GM12801 (cell line): ENCODE data around the gene UBE2F.

Experiments used
- TF ChIP-seq, protein P1 (sequence below): IDR thresholded peaks from one replicate; pipeline ENCODE4 v1.5.1; 2011; ENCODE audit warnings: control low read depth; ENCODE audit not compliant: insufficient read length; ENCODE audit errors: extremely low read depth

UBE2F gene

DNA sequence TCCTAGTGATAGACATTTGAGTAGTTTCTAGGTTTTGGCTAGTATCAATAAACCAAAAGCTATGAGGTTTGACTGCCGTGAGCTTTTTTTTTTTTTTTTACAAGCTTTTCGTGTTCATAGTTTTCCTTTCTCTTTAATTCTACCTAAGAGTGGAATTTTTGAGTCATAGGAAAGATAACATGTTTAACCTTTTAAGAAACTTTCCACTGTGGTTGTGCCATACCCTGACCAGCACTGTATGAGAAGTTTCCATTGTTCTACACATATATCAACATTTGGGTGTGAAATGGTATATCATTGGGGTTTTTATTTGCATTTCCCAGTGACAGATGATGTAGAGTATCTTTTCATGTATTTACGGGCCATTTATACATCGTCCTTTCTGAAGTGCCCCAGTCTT, 31.7 kb downstream of the UBE2F start:
- TF ChIP-seq, protein P1, sequence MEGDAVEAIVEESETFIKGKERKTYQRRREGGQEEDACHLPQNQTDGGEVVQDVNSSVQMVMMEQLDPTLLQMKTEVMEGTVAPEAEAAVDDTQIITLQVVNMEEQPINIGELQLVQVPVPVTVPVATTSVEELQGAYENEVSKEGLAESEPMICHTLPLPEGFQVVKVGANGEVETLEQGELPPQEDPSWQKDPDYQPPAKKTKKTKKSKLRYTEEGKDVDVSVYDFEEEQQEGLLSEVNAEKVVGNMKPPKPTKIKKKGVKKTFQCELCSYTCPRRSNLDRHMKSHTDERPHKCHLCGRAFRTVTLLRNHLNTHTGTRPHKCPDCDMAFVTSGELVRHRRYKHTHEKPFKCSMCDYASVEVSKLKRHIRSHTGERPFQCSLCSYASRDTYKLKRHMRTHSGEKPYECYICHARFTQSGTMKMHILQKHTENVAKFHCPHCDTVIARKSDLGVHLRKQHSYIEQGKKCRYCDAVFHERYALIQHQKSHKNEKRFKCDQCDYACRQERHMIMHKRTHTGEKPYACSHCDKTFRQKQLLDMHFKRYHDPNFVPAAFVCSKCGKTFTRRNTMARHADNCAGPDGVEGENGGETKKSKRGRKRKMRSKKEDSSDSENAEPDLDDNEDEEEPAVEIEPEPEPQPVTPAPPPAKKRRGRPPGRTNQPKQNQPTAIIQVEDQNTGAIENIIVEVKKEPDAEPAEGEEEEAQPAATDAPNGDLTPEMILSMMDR: no peak

DNA sequence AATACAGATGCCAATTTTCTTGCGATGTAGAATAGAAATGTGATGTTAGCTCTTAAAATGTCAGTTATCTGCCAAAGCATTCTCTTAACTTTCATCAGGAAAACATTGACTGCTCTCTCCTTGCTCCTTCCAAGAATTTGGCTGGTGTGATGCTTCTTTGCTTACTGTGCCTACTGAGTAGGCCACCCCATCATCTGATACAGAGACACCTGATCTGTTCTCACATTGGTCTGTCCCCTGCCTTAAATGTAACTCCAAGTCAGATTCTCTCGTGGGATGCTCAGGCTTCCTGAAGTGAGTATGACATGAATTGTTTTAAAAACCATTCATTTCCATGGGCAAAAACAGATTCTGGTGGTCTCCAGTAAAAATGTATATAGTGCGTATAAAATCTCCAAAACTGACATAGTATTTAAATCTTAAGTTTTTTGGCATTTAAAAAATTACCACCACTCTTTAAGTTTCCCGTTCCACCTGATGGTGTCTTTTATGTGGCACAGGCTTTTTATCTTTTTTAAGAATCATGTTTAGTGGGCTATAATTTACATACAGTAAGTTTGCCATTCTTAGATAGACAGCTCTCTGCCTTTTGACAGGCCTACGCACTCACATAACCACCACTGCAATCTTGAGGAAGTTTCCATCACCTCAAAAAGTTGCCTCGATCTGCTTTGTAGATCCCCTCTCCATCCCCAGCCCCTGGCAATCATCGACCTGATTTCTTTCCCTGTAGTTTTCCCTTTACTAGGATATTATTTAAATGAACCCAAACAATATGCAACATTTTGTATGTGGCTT, 36.6 kb downstream of the UBE2F start:
- TF ChIP-seq, protein P1: no peak

DNA sequence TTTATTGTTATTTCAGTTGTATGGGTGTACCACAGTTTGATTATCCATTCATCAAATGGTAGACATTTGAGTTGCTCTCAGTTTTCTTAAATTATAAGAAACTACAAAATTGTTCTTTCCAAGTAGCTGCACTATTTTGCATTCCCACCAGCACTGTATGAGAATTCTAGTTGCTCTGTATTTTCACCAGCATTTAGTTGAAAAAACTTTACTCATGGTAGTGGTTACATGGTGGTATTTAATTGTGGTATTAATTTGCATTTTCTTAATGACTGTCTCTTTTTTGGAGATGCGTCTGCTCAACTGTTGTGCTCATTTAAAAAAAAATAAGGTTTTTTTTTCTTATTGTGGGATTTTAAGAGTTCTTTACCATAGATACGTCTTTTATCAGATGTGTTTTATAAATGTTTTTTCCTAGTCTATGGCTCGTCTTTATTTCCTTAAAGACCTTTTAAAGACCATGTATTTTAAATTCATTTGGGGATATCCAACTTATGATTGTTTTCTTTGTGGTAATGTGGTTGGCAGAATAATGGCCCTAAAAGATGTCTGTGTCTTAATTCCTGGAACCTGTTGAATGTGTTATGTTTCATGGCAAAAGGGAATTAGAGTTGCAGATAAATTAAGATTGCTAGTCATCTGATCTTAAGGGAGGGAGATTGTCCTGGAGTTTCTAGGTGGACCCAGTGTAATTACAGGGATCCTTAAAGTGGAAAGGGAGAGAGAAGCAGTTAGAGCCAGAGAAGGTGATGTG, 37.4 kb downstream of the UBE2F start:
- TF ChIP-seq, protein P1: no peak

DNA sequence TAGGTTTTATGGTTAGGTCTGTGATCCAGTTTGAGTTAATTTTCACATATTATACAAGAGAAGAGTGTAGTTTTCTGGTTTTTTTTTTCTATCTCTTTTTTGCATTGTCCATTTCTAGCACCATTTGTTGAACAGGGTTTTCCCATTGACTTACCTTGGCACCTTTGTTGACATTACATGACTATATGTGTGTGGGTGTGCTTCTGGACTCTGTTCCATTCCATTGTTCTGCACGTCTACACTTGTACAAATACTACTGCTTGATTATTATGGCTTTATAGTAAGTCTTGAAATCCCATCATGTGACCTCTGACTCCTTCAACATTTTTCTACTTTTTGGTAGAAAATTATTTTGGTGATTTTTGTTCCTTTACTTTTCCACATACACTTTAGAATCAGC, 38.7 kb downstream of the UBE2F start:
- TF ChIP-seq, protein P1: no peak

DNA sequence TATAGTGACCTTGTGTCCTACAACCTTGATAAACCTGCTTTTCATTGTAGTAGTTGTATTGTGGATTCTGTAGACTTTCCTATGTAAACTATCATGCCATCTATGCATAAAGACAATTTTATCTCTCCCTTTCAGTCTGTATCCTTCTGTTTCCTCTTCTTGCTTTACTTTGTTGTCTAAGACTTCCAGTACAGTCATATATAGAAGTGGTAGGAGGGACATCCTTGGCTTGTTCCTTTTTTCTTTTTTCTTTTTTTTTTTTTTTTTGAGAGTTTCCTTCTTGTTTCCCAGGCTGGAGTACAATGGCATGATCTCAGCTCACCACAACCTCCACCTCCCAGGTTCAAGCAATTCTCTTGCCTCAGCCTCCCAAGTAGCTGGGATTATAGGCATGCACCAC, 39.7 kb downstream of the UBE2F start:
- TF ChIP-seq, protein P1: no peak

DNA sequence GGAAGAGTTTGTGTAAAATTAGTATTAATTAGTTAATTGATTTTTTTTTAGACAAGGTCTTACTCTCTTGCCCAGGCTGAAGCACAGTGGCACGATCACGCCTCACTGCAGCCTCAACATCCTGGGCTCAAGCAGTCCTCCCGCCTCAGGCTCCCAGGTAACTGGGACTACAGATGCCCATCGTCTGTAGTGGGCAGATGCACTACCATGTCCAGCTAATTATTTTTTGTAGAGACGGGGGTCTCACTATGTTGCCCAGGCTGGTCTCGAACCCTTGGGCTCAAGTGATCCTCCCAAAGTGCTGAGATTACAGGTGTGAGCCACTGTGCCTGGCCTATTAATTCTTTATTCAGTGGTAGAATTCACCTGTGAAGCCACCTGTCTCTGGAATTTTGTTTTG, 41.1 kb downstream of the UBE2F start:
- TF ChIP-seq, protein P1: no peak

DNA sequence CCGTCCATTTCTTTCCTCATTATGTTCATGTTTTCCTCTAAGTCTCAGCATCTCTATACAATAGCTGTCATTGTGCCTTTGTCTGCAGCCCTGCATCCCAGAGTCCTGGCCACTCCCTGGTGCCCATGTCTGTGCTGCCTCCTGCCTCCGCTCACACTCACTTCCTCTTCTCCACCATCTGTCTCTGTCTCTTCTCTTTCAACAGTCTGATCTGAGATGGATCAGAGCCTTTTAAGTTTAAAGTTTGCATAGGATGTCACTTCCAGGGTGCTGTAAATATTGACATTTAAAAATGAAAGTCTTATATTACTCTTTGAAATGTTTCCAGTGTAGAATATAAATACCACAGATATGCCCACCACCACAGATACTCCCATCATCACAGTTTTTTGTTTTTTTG, 42.7 kb downstream of the UBE2F start:
- TF ChIP-seq, protein P1: no peak
